Measurements from ENCODE around the gene DET1.

DET1 gene

DNA sequence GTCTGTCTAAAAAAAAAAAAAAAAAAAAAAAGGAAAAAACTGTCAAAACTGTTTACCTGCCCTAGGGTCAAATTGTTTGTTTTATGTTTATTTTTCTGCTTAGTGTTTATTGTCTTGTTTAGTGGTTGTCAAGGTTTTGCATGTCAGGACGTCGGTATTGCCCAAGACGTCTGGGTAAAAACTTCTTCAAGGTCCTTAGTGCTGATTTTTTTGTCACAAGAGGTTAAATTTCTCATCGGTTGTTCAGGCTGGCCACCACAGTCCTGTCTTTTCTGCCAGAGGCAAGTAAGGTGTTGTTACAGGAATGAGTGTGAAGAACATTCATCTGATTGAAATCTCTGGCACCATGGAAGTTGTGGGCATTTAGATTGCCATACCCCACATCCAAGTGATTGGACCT lies 7.0 kb downstream of the DET1 start:
- no peak overlapping the region for H3K4me3 ChIP-seq (ENCODE audit: low read depth, low read length)
- TF ChIP-seq, protein P1, sequence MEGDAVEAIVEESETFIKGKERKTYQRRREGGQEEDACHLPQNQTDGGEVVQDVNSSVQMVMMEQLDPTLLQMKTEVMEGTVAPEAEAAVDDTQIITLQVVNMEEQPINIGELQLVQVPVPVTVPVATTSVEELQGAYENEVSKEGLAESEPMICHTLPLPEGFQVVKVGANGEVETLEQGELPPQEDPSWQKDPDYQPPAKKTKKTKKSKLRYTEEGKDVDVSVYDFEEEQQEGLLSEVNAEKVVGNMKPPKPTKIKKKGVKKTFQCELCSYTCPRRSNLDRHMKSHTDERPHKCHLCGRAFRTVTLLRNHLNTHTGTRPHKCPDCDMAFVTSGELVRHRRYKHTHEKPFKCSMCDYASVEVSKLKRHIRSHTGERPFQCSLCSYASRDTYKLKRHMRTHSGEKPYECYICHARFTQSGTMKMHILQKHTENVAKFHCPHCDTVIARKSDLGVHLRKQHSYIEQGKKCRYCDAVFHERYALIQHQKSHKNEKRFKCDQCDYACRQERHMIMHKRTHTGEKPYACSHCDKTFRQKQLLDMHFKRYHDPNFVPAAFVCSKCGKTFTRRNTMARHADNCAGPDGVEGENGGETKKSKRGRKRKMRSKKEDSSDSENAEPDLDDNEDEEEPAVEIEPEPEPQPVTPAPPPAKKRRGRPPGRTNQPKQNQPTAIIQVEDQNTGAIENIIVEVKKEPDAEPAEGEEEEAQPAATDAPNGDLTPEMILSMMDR (IDR thresholded peaks at IDR 0.05; ENCODE audit: low read depth, low read length), result no peak
- no peak for DNase-seq (ENCODE audit: low read depth, low spot score)
- in situ Hi-C loops (cut with HindIII; ENCODE audit: low sequenced_read_pairs), result no loop called here

DNA sequence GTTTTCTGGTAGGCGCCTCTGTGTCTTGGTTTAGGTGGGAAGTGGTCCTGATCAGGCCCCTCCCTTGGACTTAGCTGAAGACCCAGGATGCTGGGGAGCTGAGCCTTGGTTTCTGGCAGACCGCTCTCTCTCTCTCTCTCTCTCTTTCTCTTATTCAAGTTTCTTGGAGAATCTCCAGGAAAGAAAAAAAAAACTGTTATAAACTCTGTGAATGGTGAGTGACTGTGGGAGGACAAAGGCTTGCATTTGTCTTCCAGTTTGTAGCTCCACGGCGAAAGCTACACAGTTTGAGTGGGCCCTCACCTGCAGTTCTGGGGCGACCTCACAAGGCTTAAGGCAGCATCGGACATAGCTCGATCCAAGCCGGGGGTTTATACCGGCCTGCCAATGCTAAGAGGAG lies 7.5 kb downstream of the DET1 start:
- DNase-seq (ENCODE audit: low read depth, low spot score), result no peak
- in situ Hi-C loops (cut with HindIII; ENCODE audit: low sequenced_read_pairs), result no loop called here
- TF ChIP-seq, protein P1 (IDR thresholded peaks at IDR 0.05; ENCODE audit: low read depth, low read length), result no peak
- H3K4me3 ChIP-seq (ENCODE audit: low read depth, low read length), result no peak overlapping the region

DNA sequence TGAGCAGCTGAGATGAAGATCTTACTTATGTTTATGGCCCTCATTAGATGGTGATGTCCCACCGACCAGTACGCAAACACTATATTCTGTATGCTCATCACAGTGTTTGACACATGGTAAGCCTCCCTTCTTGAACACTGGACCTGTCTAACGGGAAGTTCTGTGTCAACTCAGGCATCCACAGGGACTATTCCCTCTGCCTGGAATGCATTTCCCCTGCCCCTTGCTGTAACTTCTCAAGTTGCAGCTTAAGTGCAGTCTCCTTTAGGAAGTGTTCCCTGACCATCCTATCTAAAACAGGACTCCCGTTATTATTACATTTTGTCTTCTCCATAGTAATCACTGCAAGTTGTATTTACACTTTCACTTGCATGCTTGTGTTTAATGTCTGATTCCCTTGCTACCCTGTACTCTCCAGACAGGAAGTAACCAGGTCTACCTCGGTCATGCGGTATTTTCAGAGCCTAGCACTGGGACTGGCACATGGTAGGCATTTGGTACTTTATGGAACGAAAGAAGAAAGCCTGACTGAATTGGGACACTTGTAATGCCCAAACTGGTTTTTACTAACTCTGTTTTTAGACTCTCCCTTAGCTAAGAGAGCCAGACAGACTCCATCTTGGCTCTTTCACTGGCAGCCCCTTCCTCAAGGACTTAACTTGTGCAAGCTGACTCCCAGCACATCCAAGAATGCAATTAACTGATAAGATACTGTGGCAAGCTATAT lies 8.7 kb downstream of the DET1 start:
- in situ Hi-C loops (cut with HindIII; ENCODE audit: low sequenced_read_pairs), result no loop called here

DNA sequence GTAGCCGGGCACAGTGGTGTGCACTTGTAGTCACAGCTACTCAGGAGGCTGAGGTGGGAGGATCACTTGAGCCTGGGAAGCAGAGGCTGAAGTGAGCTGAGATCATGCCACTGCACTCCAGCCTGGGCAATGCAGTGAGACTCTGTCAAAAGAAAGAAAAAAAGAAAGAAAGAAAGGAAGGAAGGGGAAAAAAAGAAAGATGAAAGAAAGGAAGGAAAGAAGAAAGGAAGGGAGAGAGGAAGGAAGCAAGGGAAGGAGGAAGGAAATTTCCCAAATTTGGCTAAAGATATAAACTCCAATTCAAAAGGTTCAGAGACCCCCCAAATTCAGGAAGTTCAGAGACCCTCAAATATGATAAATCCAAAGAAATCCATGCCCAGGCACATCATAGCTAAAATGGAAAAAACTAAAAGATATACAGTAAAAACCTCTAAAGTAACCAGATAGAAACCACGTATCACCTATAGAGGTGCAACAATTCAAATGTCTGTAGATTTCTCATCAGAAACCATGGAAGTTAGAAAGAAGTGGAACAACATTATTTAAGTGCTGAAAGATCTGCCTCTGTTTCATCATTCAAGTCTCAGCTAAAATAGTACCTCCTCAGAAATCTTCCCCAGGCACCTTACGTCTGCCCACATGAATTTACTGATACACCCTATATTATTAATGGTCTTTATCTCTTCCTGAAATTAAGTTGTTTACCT lies 10.7 kb downstream of the DET1 start:
- H3K4me3 ChIP-seq (ENCODE audit: low read depth, low read length), result no peak overlapping the region
- in situ Hi-C loops (cut with HindIII; ENCODE audit: low sequenced_read_pairs), result no loop called here
- no peak for DNase-seq (ENCODE audit: low read depth, low spot score)
- TF ChIP-seq, protein P1 (IDR thresholded peaks at IDR 0.05; ENCODE audit: low read depth, low read length), result no peak

More for the DNA sequence above, 8.7 kb downstream of the DET1 start:
- H3K4me3 ChIP-seq (ENCODE audit: low read depth, low read length), result no peak overlapping the region
- no peak for DNase-seq (ENCODE audit: low read depth, low spot score)
- TF ChIP-seq, protein P1 (IDR thresholded peaks at IDR 0.05; ENCODE audit: low read depth, low read length), result no peak

DNA sequence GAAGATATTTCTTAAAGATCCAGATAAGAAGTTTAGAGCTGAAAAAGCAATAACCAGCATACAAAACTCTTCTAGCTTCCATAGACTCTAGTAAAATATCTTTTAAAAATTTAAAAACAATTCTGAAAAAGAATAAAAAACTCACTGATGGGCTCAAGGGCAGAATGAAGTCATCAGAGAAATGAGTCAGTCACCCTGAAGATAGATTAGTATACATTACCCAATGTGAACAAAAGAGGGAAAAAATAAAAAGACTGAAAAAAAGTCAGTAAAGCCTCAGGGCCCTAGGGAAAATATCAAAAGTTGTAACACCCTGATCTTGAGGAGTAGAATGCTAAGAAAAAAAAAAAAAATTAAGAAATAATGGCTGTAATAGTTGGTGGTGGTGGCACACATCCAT lies 11.4 kb downstream of the DET1 start:
- no peak for DNase-seq (ENCODE audit: low read depth, low spot score)
- in situ Hi-C loops (cut with HindIII; ENCODE audit: low sequenced_read_pairs), result no loop called here
- H3K4me3 ChIP-seq (ENCODE audit: low read depth, low read length), result no peak overlapping the region
- TF ChIP-seq, protein P1 (IDR thresholded peaks at IDR 0.05; ENCODE audit: low read depth, low read length), result no peak

DNA sequence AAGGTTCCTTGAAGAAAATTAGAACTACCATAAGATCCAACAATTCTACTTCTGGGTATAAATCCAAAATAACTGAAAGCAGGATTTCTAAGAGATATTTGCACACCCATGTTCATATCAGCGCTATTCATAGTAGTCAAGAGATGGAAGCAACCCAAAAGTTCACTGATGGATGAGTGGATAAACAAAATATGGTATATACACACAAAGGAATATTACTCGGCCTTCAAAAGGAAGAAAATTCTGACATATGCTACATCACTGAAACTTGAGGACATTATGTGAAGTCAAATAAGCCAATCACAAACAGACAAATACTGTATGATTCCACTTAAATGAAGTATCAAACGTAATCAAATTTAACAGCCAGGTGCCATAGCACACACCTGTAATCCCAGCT lies 13.1 kb downstream of the DET1 start:
- in situ Hi-C loops (cut with HindIII; ENCODE audit: low sequenced_read_pairs), result no loop called here
- TF ChIP-seq, protein P1 (IDR thresholded peaks at IDR 0.05; ENCODE audit: low read depth, low read length), result no peak
- no peak overlapping the region for H3K4me3 ChIP-seq (ENCODE audit: low read depth, low read length)
- no peak for DNase-seq (ENCODE audit: low read depth, low spot score)

Measured in astrocyte of the spinal cord (primary cell).